A673 (cell line): ENCODE measurements around the gene ATG4A. TPM values are rescaled to one million over a fixed set of nuclear protein-coding genes. Genes with fewer than 3 reads are reported as not detected.

Experiments
- BruUV-seq: library from RNA; stranded (reverse); fragments of 400-500 nt; replicated peaks from 2 replicates; lab custom pipeline; 2021; lab: Mats Ljungman, UMichigan
- CTCF ChIA-PET: fragments of 300-600 bp; sonication (Branson Sonifier 250); formaldehyde crosslinking; loops from one replicate; lab custom pipeline; 2022; ENCODE audit warnings: antibody characterized with exemption; lab: Charles Lee
- POLR2A ChIA-PET: fragments of 300-600 bp; sonication (Branson Sonifier 250); formaldehyde crosslinking; loops from one replicate; lab custom pipeline; 2022; ENCODE audit warnings: antibody characterized with exemption; ENCODE audit not compliant: low non-redundant PET; lab: Charles Lee
- DNase-seq: peaks from one replicate; pipeline ENCODE4 v3.0.0-alpha.2; 2015; ENCODE audit warnings: low spot score
- H3K27ac ChIP-seq: fragments of 200-600 bp; sonication (generic); 2 replicates; pipeline ENCODE4 v1.5.1; 2016; ENCODE audit warnings: mixed run types, low read depth, mild to moderate bottlenecking, mixed read lengths, antibody characterized with exemption, low read length; ENCODE audit not compliant: poor library complexity, severe bottlenecking
- H3K27me3 ChIP-seq: fragments of 200-600 bp; sonication (generic); replicated peaks from 2 replicates; pipeline ENCODE4 v1.6.1; 2017; ENCODE audit warnings: mixed run types, low read depth, mild to moderate bottlenecking, mixed read lengths, antibody characterized with exemption, low read length; ENCODE audit not compliant: insufficient read depth, poor library complexity
- H3K36me3 ChIP-seq: fragments of 200-600 bp; sonication (generic); 2 replicates; pipeline ENCODE4 v1.6.1; 2016; ENCODE audit warnings: mixed run types, mild to moderate bottlenecking, mixed read lengths, antibody characterized with exemption, low read length; ENCODE audit not compliant: insufficient read depth, poor library complexity, severe bottlenecking
- H3K4me1 ChIP-seq: fragments of 200-600 bp; sonication (generic); 2 replicates; pipeline ENCODE4 v1.6.1; 2017; ENCODE audit warnings: mixed run types, mild to moderate bottlenecking, mixed read lengths, antibody characterized with exemption, low read length; ENCODE audit not compliant: insufficient read depth, poor library complexity, severe bottlenecking
- H3K4me3 ChIP-seq: fragments of 200-600 bp; sonication (generic); 2 replicates; pipeline ENCODE4 v1.5.1; 2016; ENCODE audit warnings: low read depth, mixed run types, mild to moderate bottlenecking, mixed read lengths, low read length; ENCODE audit not compliant: poor library complexity, severe bottlenecking
- H3K9me3 ChIP-seq: fragments of 200-600 bp; sonication (generic); 2 replicates; pipeline ENCODE4 v1.6.1; 2016; ENCODE audit warnings: mixed run types, low read depth, mild to moderate bottlenecking, mixed read lengths, antibody characterized with exemption, low read length; ENCODE audit not compliant: poor library complexity, severe bottlenecking
- EZH2 ChIP-seq: fragments of 200-600 bp; sonication (generic); IDR thresholded peaks from 2 replicates; pipeline ENCODE4 v1.6.1; 2017; ENCODE audit warnings: borderline replicate concordance, low read depth, mild to moderate bottlenecking, mixed read lengths, antibody characterized with exemption, low read length; ENCODE audit not compliant: poor library complexity, severe bottlenecking
- intact Hi-C: fragments of 100-400 bp; cut with micrococcal nuclease; formaldehyde crosslinking; loops from one replicate; pipeline ENCODE4 v1.10.0; 2022; ENCODE audit not compliant: unreplicated experiment
- total RNA-seq: library from RNA; stranded (reverse); gene quantifications from 2 replicates; pipeline ENCODE4 v1.2.3, GENCODE V29; 2021
- TF ChIP-seq, protein P1 (sequence below): fragments of 300-800, 200-600 bp; sonication (generic); conservative IDR thresholded peaks from 2 replicates; pipeline ENCODE4 v1.5.1; 2017; ENCODE audit warnings: low read depth, mild to moderate bottlenecking, antibody characterized with exemption, low read length, moderate library complexity, mixed read lengths

ATG4A gene
- total RNA-seq, 1 experiment from 2014 or later = 4.8 TPM

DNA sequence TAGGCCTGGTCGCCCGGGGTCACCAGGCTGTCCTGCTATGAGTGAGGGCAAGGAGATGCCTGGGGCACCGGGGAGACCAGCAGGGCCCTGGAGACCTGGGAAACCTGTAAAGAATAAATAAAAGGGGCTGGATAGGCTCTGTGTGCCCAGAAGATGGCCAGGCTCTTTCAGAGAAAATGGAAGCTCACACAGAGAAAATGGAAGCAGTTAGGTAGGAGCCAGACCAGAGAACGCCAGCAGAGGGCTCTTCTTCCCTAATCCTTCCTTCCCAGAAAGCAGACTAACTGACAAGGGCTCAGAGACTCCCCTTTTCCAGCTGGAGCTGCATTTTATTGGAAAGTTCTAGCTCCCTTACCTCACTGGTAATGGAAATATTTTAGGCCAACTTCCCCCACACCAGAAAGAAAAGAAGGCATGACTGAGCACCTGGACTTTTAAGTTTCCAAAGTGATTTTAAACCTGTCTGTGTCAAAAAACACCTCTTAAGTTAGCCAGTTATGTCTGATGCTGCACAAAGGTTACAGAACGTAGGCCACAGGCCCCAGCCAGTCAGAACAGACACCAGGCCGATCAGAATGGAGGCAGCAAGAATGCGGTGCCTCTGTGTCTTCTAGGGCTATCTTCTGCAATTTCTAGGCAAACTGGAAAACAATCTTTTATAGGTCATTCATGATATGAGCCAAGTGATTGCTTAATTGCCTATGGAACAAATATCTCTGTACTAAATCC lies 74.0 kb downstream of the ATG4A start:
- POLR2A ChIA-PET = no interaction called here
- CTCF ChIA-PET = interaction anchor here (0.6 kb wide), 1 partner anchor 228 kb away, joined by 3 read pairs; no protein-coding TSS in a partner anchor
- H3K27ac ChIP-seq = no peak overlapping the region
- intact Hi-C loops = no loop called here
- H3K4me1 ChIP-seq = no peaks in the 10 kb centered on the region
- BruUV-seq = no TSS peak
- H3K36me3 ChIP-seq = no peaks in the 10 kb centered on the region
- H3K4me3 ChIP-seq = no peak overlapping the region
- no peaks in the 10 kb centered on the region for H3K27me3 ChIP-seq
- no peak for TF ChIP-seq EZH2
- TF ChIP-seq, protein P1, sequence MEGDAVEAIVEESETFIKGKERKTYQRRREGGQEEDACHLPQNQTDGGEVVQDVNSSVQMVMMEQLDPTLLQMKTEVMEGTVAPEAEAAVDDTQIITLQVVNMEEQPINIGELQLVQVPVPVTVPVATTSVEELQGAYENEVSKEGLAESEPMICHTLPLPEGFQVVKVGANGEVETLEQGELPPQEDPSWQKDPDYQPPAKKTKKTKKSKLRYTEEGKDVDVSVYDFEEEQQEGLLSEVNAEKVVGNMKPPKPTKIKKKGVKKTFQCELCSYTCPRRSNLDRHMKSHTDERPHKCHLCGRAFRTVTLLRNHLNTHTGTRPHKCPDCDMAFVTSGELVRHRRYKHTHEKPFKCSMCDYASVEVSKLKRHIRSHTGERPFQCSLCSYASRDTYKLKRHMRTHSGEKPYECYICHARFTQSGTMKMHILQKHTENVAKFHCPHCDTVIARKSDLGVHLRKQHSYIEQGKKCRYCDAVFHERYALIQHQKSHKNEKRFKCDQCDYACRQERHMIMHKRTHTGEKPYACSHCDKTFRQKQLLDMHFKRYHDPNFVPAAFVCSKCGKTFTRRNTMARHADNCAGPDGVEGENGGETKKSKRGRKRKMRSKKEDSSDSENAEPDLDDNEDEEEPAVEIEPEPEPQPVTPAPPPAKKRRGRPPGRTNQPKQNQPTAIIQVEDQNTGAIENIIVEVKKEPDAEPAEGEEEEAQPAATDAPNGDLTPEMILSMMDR = peak; percentile 54
- no peaks in the 10 kb centered on the region for H3K9me3 ChIP-seq
- peak; percentile 38 for DNase-seq

DNA sequence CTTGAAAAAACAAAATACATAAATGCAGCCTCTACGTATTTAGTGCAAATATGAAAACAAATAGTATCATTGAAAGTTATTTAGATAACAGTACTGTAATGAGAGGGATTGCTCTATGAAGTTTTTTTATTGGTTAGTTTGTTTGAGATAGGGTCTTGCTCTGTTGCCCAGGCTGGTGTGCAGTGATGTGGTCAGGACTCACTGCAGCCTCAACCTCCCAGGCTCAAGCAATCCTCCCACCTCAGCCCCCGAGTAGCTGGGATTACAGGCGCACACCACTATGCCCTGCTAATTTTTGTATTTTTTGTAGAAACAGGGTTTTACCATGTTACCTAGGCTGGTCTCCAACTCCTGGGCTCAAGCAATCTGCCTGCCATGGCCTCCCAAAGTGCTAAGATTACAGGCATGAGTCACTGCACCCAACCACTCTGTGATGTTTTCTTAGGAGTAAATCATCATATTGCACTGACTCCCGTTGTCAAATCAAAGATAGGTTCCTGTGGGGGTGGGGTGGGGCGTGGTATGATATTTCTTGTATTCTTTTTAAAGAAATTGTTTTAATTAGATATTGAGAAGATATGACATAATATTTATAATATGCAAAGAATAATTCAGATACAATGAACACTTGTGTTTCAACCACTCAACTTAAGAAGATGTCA lies 75.8 kb downstream of the ATG4A start:
- Histone ChIP-seq H3K9me3 (no peaks in the 10 kb centered on the region), H3K4me1 (no peaks in the 10 kb centered on the region), H3K27ac (no peak overlapping the region), H3K4me3 (no peak overlapping the region), H3K36me3 (no peaks in the 10 kb centered on the region), H3K27me3 (no peaks in the 10 kb centered on the region)
- BruUV-seq = no TSS peak
- no peak for TF ChIP-seq EZH2
- TF ChIP-seq, protein P1 = no peak
- no peak for DNase-seq
- intact Hi-C loops = no loop called here
- ChIA-PET POLR2A (no interaction called here), CTCF (no interaction called here)

DNA sequence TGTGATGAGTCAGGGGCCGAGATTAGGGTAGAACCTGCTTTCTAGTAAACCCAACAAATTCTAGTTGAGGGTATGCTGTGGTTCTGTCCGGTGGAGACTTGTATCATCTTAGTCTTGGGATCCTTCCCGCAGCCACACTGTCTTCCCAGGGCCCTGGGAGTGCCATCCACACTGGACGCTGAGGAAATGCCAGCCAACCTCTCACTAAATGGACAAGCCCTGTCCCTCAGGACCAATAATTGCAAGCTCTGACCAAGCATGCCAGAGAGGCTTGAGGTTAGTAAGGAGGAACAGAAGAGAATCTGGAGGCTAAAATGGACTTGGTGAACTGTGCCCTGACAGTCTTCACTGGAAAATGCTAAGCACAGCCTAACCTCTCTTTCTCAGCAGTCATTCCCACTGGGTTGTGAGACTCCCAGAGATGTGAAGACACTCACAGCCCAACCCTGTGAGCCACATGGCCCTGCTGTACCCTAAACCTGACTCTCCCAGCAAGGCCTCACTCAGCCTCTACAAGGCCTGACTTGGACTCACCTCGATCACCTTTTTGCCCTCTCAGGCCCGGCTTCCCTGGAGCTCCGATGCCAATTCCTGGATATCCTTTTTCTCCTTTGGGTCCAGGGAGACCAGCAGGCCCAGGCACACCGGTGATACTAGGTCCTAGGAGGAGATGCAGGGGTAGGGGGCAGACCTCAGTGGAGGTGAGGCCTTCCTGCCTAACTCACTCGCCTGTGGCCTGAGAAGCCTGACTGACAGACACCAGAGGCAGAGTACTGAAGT lies 77.6 kb downstream of the ATG4A start:
- intact Hi-C loops = no loop called here

More for the DNA sequence above, 77.6 kb downstream of the ATG4A start:
- Histone ChIP-seq H3K9me3 (no peaks in the 10 kb centered on the region), H3K4me3 (no peak overlapping the region), H3K36me3 (no peaks in the 10 kb centered on the region), H3K4me1 (no peaks in the 10 kb centered on the region), H3K27ac (no peak overlapping the region), H3K27me3 (no peaks in the 10 kb centered on the region)
- TF ChIP-seq, protein P1 = no peak
- TF ChIP-seq EZH2 = no peak
- no peak for DNase-seq
- CTCF ChIA-PET = no interaction called here
- POLR2A ChIA-PET = no interaction called here
- BruUV-seq = no TSS peak
